DND-41 (cell line): Measurements from ENCODE around the gene MAGI1.

Experiments
- CTCF ChIP-seq: IDR thresholded peaks from 2 replicates; pipeline ENCODE4 v1.5.1; 2012; ENCODE audit warnings: borderline replicate concordance, low read length, moderate library complexity, mild to moderate bottlenecking; ENCODE audit not compliant: poor library complexity, severe bottlenecking; ENCODE audit errors: extremely low read depth
- EZH2 ChIP-seq: IDR thresholded peaks from 3 replicates; pipeline ENCODE4 v1.6.1; 2012; ENCODE audit warnings: borderline replicate concordance, low read depth, mild to moderate bottlenecking, moderate library complexity, low read length, inconsistent platforms; ENCODE audit not compliant: severe bottlenecking

- TF ChIP-seq CTCF, result no peak
- no peak for TF ChIP-seq EZH2
Observed at GRCh38 chr3:65619888-65620287, 418.8 kb downstream of the MAGI1 start.
